ENCODE measurements around the gene UBQLN4. TPM values are rescaled to one million over a fixed set of nuclear protein-coding genes. Genes with fewer than 3 reads are reported as not detected.

UBQLN4 gene
- total and polyA plus RNA-seq, 2 donors (not counting 3 experiments of a cell fraction or from before 2014, with no cell fraction given): 50.5 to 50.8 TPM

GRCh38 chr1:155989242-155990004 lies 64.2 kb downstream of the UBQLN4 start:
- BruUV-seq (replicated peaks): no TSS peak
- ChIA-PET CTCF (interaction anchor here (0.6 to 5.0 kb wide), 38 partner anchors 8 to 265 kb away, joined by 3 to 142 read pairs (median 5); partner anchors contain the start of genes ARHGEF2, GON4L, KHDC4 and SSR2), POLR2A (interaction anchor here (0.6 to 1.7 kb wide), 4 partner anchors 24 to 55 kb away, joined by 3 to 5 read pairs (median 4); partner anchors contain the start of gene KHDC4)
- intact Hi-C loops (cut with micrococcal nuclease): loop anchor here (1.0 kb wide), 4 partner anchors 22 to 55 kb away; partner anchors contain the start of gene KHDC4
- H3K4me2 ChIP-seq (ENCODE audit: insufficient read depth, low read length): peak overlapping the region; percentile 39
- H3K9me3 ChIP-seq (replicated peaks; ENCODE audit: control insufficient read depth, insufficient read depth, low read length): no peaks in the 10 kb centered on the region
- peak; percentile 76 for DNase-seq (ENCODE audit: low read depth, low spot score)
- peak; percentile 90 for FAIRE-seq
- H3K27me3 ChIP-seq (ENCODE audit: control insufficient read depth in 2 of 2, insufficient read depth in 2 of 2, low read length in 2 of 2): no peaks in the 10 kb centered on the region
- H3K27ac ChIP-seq (ENCODE audit: insufficient read depth, low read depth, low read length): no peak overlapping the region
- no peaks in the 10 kb centered on the region for H4K20me1 ChIP-seq (replicated peaks; ENCODE audit: control insufficient read depth, extremely low read depth, insufficient read depth, low read length)
- H3K4me1 ChIP-seq (ENCODE audit: control insufficient read depth, extremely low read depth, insufficient read depth, low read length): peaks cover 6% of the 10 kb centered on the region
- no peak overlapping the region for H3K4me3 ChIP-seq (replicated peaks in 1 of 3; ENCODE audit: insufficient read depth in 1 of 3, low read depth in 1 of 3, low read length in 3 of 3)
- H2AFZ ChIP-seq (ENCODE audit: low read depth, low read length): peak overlapping the region; percentile 82
- dilution Hi-C loops (cut with MboI; ENCODE audit: extremely low pct_ligation_motif_present, low sequenced_read_pairs): no loop called here
- H3K79me2 ChIP-seq (ENCODE audit: control insufficient read depth, insufficient read depth, low read length): no peaks in the 10 kb centered on the region
- H3K36me3 ChIP-seq (ENCODE audit: control insufficient read depth in 2 of 2, extremely low read depth in 1 of 2, insufficient read depth in 2 of 2, low read length in 2 of 2): no peaks in the 10 kb centered on the region
- no peak for TF ChIP-seq GATA2 (IDR thresholded peaks at IDR 0.05; ENCODE audit: insufficient read depth, insufficient read length, low read depth, low read length)
- TF ChIP-seq MYC (IDR thresholded peaks at IDR 0.05; ENCODE audit: low read depth, low read length): no peak
- no peak for TF ChIP-seq FOS (IDR thresholded peaks at IDR 0.05; ENCODE audit: borderline replicate concordance, insufficient read depth, low read length)
- TF ChIP-seq POLR2A (IDR thresholded peaks at IDR 0.05; ENCODE audit: low read depth, low read length): no peak
- TF ChIP-seq EZH2 (IDR thresholded peaks at IDR 0.05; ENCODE audit: borderline replicate concordance, low read depth, low read length, severe bottlenecking): no peak
- peak; percentile 95 to 98 for TF ChIP-seq CTCF (IDR thresholded peaks at IDR 0.05; ENCODE audit: extremely low read depth in 1 of 2, insufficient read depth in 1 of 2, low read depth in 1 of 2, low read length in 2 of 2)
- no peak for TF ChIP-seq MAX (IDR thresholded peaks at IDR 0.05; ENCODE audit: insufficient read depth, insufficient read length)
- TF ChIP-seq JUN (IDR thresholded peaks at IDR 0.05; ENCODE audit: borderline replicate concordance, insufficient read depth, insufficient read length, low read depth): no peak
- no peaks in the 10 kb centered on the region for H3K9me1 ChIP-seq (replicated peaks; ENCODE audit: control insufficient read depth, extremely low read depth, insufficient read depth, low read length)
- H3K9ac ChIP-seq (replicated peaks; ENCODE audit: extremely low read depth, insufficient read depth, low read length): no peak overlapping the region

Other genes with a start within 250 kb of the UBQLN4 start
- gene GON4L, start 196.6 kb downstream of the UBQLN4 start, total RNA-seq: 58.7 and 60.4 TPM in 2 replicates
- gene GON4L, start 196.6 kb downstream of the UBQLN4 start, polyA plus RNA-seq: 29.5 and 30.5 TPM in 2 replicates
- 33.7 and 36.5 TPM in 2 replicates for gene SYT11, start 194.2 kb downstream of the UBQLN4 start, total RNA-seq
- 27.6 and 28.2 TPM in 2 replicates for gene SYT11, start 194.2 kb downstream of the UBQLN4 start, polyA plus RNA-seq
- 46.4 and 47.8 TPM in 2 replicates for gene RIT1, start 142.4 kb downstream of the UBQLN4 start, total RNA-seq
- 52.0 and 65.5 TPM in 2 replicates for gene RIT1, start 142.4 kb downstream of the UBQLN4 start, polyA plus RNA-seq
- gene KHDC4, start 119.4 kb downstream of the UBQLN4 start, total RNA-seq: 54.1 and 55.6 TPM in 2 replicates
- 47.9 and 48.6 TPM in 2 replicates for gene KHDC4, start 119.4 kb downstream of the UBQLN4 start, polyA plus RNA-seq
- not detected in 2 replicates for gene RXFP4, start 112.2 kb downstream of the UBQLN4 start, total RNA-seq
- gene RXFP4, start 112.2 kb downstream of the UBQLN4 start, polyA plus RNA-seq: not detected in 2 replicates
- gene ARHGEF2, start 75.3 kb downstream of the UBQLN4 start, total RNA-seq: 110 and 118 TPM in 2 replicates
- 59.2 and 62.0 TPM in 2 replicates for gene ARHGEF2, start 75.3 kb downstream of the UBQLN4 start, polyA plus RNA-seq
- 339 and 362 TPM in 2 replicates for gene SSR2, start 32.8 kb downstream of the UBQLN4 start, total RNA-seq
- gene SSR2, start 32.8 kb downstream of the UBQLN4 start, polyA plus RNA-seq: 1,337 and 1,787 TPM in 2 replicates
- gene LAMTOR2, start 984 bp upstream of the UBQLN4 start, total RNA-seq: 77.7 and 80.3 TPM in 2 replicates
- 136 and 145 TPM in 2 replicates for gene LAMTOR2, start 984 bp upstream of the UBQLN4 start, polyA plus RNA-seq
- gene RAB25, start 7.4 kb upstream of the UBQLN4 start, total RNA-seq: not detected in 2 replicates
- gene RAB25, start 7.4 kb upstream of the UBQLN4 start, polyA plus RNA-seq: not detected in 2 replicates
- gene MEX3A, start 28.7 kb upstream of the UBQLN4 start, total RNA-seq: 23.6 and 26.6 TPM in 2 replicates
- gene MEX3A, start 28.7 kb upstream of the UBQLN4 start, polyA plus RNA-seq: 20.2 and 22.0 TPM in 2 replicates
- 715 and 742 TPM in 2 replicates for gene LMNA, start 60.9 kb upstream of the UBQLN4 start, total RNA-seq
- 371 and 461 TPM in 2 replicates for gene LMNA, start 60.9 kb upstream of the UBQLN4 start, polyA plus RNA-seq
- gene SEMA4A, start 99.8 kb upstream of the UBQLN4 start, total RNA-seq: 1.5 and 1.6 TPM in 2 replicates
- gene SEMA4A, start 99.8 kb upstream of the UBQLN4 start, polyA plus RNA-seq: 0.97 and 1.5 TPM in 2 replicates
- gene SLC25A44, start 140.3 kb upstream of the UBQLN4 start, total RNA-seq: 24.0 and 26.3 TPM in 2 replicates
- gene SLC25A44, start 140.3 kb upstream of the UBQLN4 start, polyA plus RNA-seq: 30.2 and 30.6 TPM in 2 replicates
- 58.4 and 61.6 TPM in 2 replicates for gene PMF1, start 159.2 kb upstream of the UBQLN4 start, total RNA-seq
- gene PMF1, start 159.2 kb upstream of the UBQLN4 start, polyA plus RNA-seq: 134 and 147 TPM in 2 replicates
- 1.0 and 2.4 TPM in 2 replicates for gene BGLAP, start 188.4 kb upstream of the UBQLN4 start, total RNA-seq
- 0.65 and 1.2 TPM in 2 replicates for gene BGLAP, start 188.4 kb upstream of the UBQLN4 start, polyA plus RNA-seq
- 1.6 and 2.2 TPM in 2 replicates for gene PAQR6, start 194.3 kb upstream of the UBQLN4 start, total RNA-seq
- gene PAQR6, start 194.3 kb upstream of the UBQLN4 start, polyA plus RNA-seq: 1.3 and 1.6 TPM in 2 replicates
- 79.0 and 82.6 TPM in 2 replicates for gene SMG5, start 229.0 kb upstream of the UBQLN4 start, total RNA-seq
- gene SMG5, start 229.0 kb upstream of the UBQLN4 start, polyA plus RNA-seq: 32.6 and 37.4 TPM in 2 replicates
- gene TMEM79, start 230.5 kb upstream of the UBQLN4 start, total RNA-seq: 3.0 TPM in 2 replicates
- 4.8 and 5.6 TPM in 2 replicates for gene TMEM79, start 230.5 kb upstream of the UBQLN4 start, polyA plus RNA-seq
- gene GLMP, start 241.9 kb upstream of the UBQLN4 start, total RNA-seq: 83.3 and 84.3 TPM in 2 replicates
- 109 and 136 TPM in 2 replicates for gene GLMP, start 241.9 kb upstream of the UBQLN4 start, polyA plus RNA-seq
- gene VHLL, start 245.5 kb upstream of the UBQLN4 start, total RNA-seq: 0.73 TPM in 1 of 2 replicates, not detected in the other
- not detected in 2 replicates for gene VHLL, start 245.5 kb upstream of the UBQLN4 start, polyA plus RNA-seq

All from endothelial cell of umbilical vein (primary cell).